Rectal smooth muscle tissue (tissue), 1 donor: ENCODE results near the gene TNFRSF25.
"Not testable (repeated sequence)": the region's sequence is repeated elsewhere in the genome, so short reads cannot be mapped to it uniquely, and the experiment has no call there.

Experiments
- H3K27ac ChIP-seq: one replicate; pipeline ENCODE4 v1.7.0; 2013; ENCODE audit warnings: low read depth, low read length, inconsistent platforms
- H3K27me3 ChIP-seq: one replicate; pipeline ENCODE4 v1.7.0; 2013; ENCODE audit warnings: low read length; ENCODE audit not compliant: control insufficient read depth, insufficient read depth
- H3K36me3 ChIP-seq: one replicate; pipeline ENCODE4 v1.7.0; 2013; ENCODE audit warnings: low read length; ENCODE audit not compliant: control insufficient read depth, insufficient read depth
- H3K4me1 ChIP-seq: one replicate; pipeline ENCODE4 v1.7.0; 2013; ENCODE audit warnings: low read length; ENCODE audit not compliant: control insufficient read depth, insufficient read depth
- H3K4me3 ChIP-seq: one replicate; pipeline ENCODE4 v1.7.0; 2013; ENCODE audit warnings: low read length
- H3K9ac ChIP-seq: one replicate; pipeline ENCODE4 v1.7.0; 2013; ENCODE audit warnings: low read length

Gene TNFRSF25

GRCh38 chr1:6447016-6447817 is 18.8 kb downstream of the TNFRSF25 start:
- no peak overlapping the region for H3K27ac ChIP-seq
- no peaks in the 10 kb centered on the region for H3K4me1 ChIP-seq
- peaks cover 14% of the 10 kb centered on the region for H3K27me3 ChIP-seq
- H3K36me3 ChIP-seq, result no peaks in the 10 kb centered on the region
- H3K4me3 ChIP-seq, result no peak overlapping the region
- H3K9ac ChIP-seq, result no peak overlapping the region

- no peak overlapping the region for H3K9ac ChIP-seq
- no peak overlapping the region for H3K4me3 ChIP-seq
- H3K4me1 ChIP-seq, result no peaks in the 10 kb centered on the region
- peaks cover 14% of the 10 kb centered on the region for H3K27me3 ChIP-seq
- no peak overlapping the region for H3K27ac ChIP-seq
- H3K36me3 ChIP-seq, result no peaks in the 10 kb centered on the region
Observed at GRCh38 chr1:6446665-6447015, 19.3 kb downstream of the TNFRSF25 start.

DNA sequence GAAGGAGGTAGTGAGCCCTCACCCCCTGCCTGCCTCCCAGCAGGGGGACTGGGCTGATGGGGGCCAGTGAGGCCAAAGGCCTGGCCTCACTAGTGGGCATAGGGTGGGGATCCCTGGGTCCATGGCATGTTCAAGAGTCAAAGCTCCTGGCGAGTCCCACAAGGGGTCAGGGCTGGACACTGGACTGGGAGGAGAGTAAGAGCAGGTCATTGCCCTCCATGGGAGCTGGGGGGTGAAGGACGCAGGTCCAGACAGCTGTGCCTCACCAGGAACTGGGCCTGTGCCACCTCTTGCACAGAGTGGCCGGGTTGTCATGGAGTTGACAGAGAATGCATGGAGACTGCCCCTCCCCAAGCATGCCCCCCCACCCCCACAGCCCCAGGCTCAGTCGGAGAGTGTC is 20.0 kb downstream of the TNFRSF25 start:
- H3K36me3 ChIP-seq, H3K4me3 ChIP-seq, H3K27ac ChIP-seq, H3K4me1 ChIP-seq, H3K9ac ChIP-seq: not testable (repeated sequence)
- H3K27me3 ChIP-seq, result peaks cover 14% of the 10 kb centered on the region

GRCh38 chr1:6445062-6445763 is 20.8 kb downstream of the TNFRSF25 start:
- Histone ChIP-seq H3K27me3 (peaks cover 11% of the 10 kb centered on the region), H3K4me1 (no peaks in the 10 kb centered on the region), H3K9ac (no peak overlapping the region), H3K36me3 (no peaks in the 10 kb centered on the region), H3K4me3 (no peak overlapping the region), H3K27ac (no peak overlapping the region)

DNA sequence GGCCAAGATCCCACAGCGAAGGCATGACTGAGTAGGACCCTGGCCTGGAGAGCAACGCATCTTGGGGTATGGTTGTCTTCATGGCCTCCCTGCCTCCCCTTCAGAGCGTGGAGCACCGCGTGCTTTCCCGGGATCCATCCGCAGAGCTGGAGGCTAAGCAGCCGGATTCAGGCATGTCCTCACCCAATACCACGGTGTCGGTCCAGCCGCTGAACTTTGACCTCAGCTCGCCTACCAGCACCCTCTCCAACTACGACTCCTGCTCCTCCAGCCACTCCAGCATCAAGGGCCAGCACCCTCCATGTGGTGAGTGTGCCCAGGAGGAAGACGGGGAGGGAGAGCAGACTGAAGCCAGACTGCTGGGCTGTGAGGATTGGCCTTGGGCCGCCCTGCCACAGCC is 21.6 kb downstream of the TNFRSF25 start:
- Histone ChIP-seq H3K36me3 (no peaks in the 10 kb centered on the region), H3K4me3 (no peak overlapping the region), H3K9ac (no peak overlapping the region), H3K27ac (no peak overlapping the region), H3K27me3 (peaks cover 12% of the 10 kb centered on the region), H3K4me1 (no peaks in the 10 kb centered on the region)

DNA sequence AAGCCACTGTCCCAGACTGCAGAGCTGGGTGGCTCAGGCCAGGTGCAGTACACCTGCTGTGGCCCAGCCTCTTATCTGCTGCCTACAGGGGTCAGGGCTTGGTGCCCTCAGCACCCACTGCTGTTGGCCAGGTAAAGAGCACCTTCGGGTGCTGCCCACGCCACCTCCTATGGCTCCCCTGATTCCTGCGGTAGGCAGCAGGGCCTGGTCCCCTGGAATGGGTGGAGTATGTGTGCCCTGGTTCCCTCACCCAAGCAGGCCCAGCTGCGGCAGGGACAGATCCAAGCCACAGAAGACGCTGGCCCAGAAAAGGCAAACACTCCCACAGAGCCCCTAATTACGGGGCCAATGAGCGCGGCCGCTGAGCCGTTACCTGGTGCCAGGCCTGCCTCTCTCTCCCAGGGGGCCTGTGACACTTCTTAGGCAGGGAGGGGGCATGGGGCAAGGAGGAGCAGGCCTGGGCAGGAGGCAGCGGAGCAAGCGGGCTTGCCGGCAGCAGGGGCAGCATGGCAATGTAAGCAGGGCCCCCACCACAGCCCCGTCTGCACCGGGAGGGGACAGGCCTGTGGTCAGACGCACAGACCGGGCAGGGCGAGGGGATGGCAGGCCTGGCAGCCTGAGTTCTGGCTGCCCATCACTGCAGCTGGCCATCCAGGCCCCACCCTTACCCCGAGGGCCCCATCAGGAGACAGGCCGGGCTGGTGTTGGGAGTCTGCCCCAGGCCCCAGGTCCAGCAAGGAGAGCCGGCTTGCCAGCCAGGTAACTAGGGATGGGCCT is 22.4 kb downstream of the TNFRSF25 start:
- Histone ChIP-seq H3K36me3 (no peaks in the 10 kb centered on the region), H3K27ac (no peak overlapping the region), H3K27me3 (peaks cover 10% of the 10 kb centered on the region), H3K4me1 (no peaks in the 10 kb centered on the region), H3K4me3 (no peak overlapping the region), H3K9ac (no peak overlapping the region)

- H3K27ac ChIP-seq, result no peak overlapping the region
- no peaks in the 10 kb centered on the region for H3K36me3 ChIP-seq
- no peak overlapping the region for H3K9ac ChIP-seq
- H3K27me3 ChIP-seq, result peaks cover 9% of the 10 kb centered on the region
- no peaks in the 10 kb centered on the region for H3K4me1 ChIP-seq
- H3K4me3 ChIP-seq, result no peak overlapping the region
Observed at GRCh38 chr1:6441586-6441985, 24.4 kb downstream of the TNFRSF25 start.

- H3K27me3 ChIP-seq, result peaks cover 8% of the 10 kb centered on the region
- no peak overlapping the region for H3K9ac ChIP-seq
- H3K27ac ChIP-seq, result no peak overlapping the region
- no peaks in the 10 kb centered on the region for H3K36me3 ChIP-seq
- no peak overlapping the region for H3K4me3 ChIP-seq
- H3K4me1 ChIP-seq, result no peaks in the 10 kb centered on the region
Observed at GRCh38 chr1:6440198-6441126, 25.5 kb downstream of the TNFRSF25 start.

GRCh38 chr1:6438047-6438525 is 27.9 kb downstream of the TNFRSF25 start:
- H3K4me3 ChIP-seq, result no peak overlapping the region
- H3K36me3 ChIP-seq, result no peaks in the 10 kb centered on the region
- no peak overlapping the region for H3K27ac ChIP-seq
- no peaks in the 10 kb centered on the region for H3K4me1 ChIP-seq
- peaks cover 8% of the 10 kb centered on the region for H3K27me3 ChIP-seq
- H3K9ac ChIP-seq, result no peak overlapping the region

- not testable (repeated sequence) for H3K27ac ChIP-seq, H3K4me1 ChIP-seq, H3K9ac ChIP-seq, H3K36me3 ChIP-seq, H3K4me3 ChIP-seq, H3K27me3 ChIP-seq
Observed at GRCh38 chr1:6437012-6437700, 28.8 kb downstream of the TNFRSF25 start.

DNA sequence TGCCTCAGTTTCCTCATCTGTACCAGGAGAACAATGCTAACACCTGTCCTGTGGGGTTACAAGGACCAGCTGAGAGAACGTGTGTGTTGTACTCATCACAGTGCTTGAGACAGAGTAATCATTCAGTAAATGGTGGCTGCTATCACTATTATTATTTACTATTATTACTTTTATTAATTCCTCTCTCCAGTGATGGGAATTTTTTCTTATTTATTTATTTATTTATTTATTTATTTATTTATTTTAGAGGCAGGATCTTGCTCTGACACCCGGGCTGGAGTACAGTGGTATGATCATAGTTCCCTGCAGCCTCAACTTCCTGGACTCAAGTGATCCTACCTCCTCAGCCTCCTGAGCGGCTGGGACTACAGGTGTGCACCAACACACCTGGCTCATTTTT is 29.7 kb downstream of the TNFRSF25 start:
- H3K27ac ChIP-seq, H3K36me3 ChIP-seq, H3K4me3 ChIP-seq, H3K9ac ChIP-seq, H3K27me3 ChIP-seq, H3K4me1 ChIP-seq: not testable (repeated sequence)
